Mammary epithelial cell (primary cell): ENCODE data around the gene SLC25A48.

Experiments
- CTCF ChIP-seq, 2 donors: IDR thresholded peaks in 1 of 2; conservative IDR thresholded peaks in 1 of 2; 2 replicates each; pipeline ENCODE4 v1.5.1; 2011 to 2012; ENCODE audit warnings: inconsistent platforms in 2 of 2, low read length in 2 of 2, mild to moderate bottlenecking in 2 of 2, control low read depth in 1 of 2, low read depth in 1 of 2; ENCODE audit not compliant: insufficient read depth in 1 of 2; ENCODE audit errors: extremely low read depth in 1 of 2
- EZH2 ChIP-seq: IDR thresholded peaks from 2 replicates; pipeline ENCODE4 v1.6.1; 2012; ENCODE audit warnings: low read length, inconsistent platforms, borderline replicate concordance

GRCh38 chr5:135883026-135883425, 48.6 kb downstream of the SLC25A48 start:
- TF ChIP-seq EZH2 (no peak), CTCF (conservative IDR thresholded peaks at IDR 0.05 in 1 of 2, IDR thresholded peaks at IDR 0.05 in 1 of 2; ENCODE audit: extremely low read depth in 1 of 2, insufficient read depth in 1 of 2, low read depth in 1 of 2, low read length in 2 of 2) (no peak)
